Measurements from ENCODE around the gene CHST3. TPM values are rescaled to one million over a fixed set of nuclear protein-coding genes. Genes with fewer than 3 reads are reported as not detected.

The CHST3 gene
- total RNA-seq, 1 experiment from 2014 or later, result 6.1 TPM

DNA sequence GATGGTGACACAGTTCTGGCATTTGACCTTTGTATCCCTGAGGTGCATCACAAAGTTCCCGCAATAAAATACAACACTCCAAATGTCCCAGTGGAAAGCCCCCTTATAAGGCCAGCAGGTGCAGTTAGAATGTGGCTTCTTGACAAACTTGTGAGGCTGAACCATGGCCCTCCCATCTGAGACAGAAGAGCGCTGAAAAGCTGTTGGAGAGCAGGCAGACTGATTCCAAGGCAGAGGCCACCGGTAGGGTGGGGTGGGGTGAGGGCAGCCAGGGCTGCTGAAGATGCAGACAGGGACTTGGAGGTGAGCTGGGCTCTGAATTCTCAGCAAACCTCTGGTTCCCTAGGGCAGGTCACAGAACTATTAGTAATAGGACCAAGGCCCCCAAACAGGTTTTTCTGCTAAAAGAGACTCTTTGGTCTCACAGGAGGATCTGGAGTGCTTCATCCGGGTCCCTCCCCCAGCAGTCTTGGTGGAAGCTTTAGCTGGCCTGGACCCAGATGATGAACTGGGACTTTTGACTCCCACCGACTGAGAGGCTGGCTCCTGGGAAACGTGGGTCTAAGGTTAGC lies 15.6 kb upstream of the CHST3 start:
- H2AFZ ChIP-seq (ENCODE audit: low read length), result no peak overlapping the region
- peaks cover 19% of the 10 kb centered on the region for H3K9me3 ChIP-seq (ENCODE audit: control insufficient read depth, low read depth, low read length)
- H4K20me1 ChIP-seq (ENCODE audit: control insufficient read depth, insufficient read depth, insufficient read length), result no peaks in the 10 kb centered on the region
- H3K36me3 Mint-ChIP-seq (ENCODE audit: insufficient read depth in 1 of 3, low read depth in 3 of 3), result peaks cover 8 to 22% (median 15%) of the 10 kb centered on the region in 3 experiments; a peak in 6 of 7 replicates
- H4K8ac ChIP-seq (replicated peaks; ENCODE audit: insufficient read length, low read depth, low read length), result no peak overlapping the region
- no CpG with 5 or more reads among the region's 6 CpGs for WGBS (ENCODE audit: extremely low coverage, insufficient read length, low lambda C conversion rate)
- H3K4ac ChIP-seq (ENCODE audit: low read depth, low read length), result no peak overlapping the region
- no peak overlapping the region for H4K91ac ChIP-seq (ENCODE audit: insufficient read length, low read depth, low read length)
- no peak overlapping the region for H4K5ac ChIP-seq (ENCODE audit: insufficient read length, low read depth, low read length)
- H3K27ac ChIP-seq (ENCODE audit: insufficient read length, low read depth, low read length), result no peak overlapping the region
- no peak overlapping the region for H2BK15ac ChIP-seq (ENCODE audit: low read depth, low read length)
- H3K14ac ChIP-seq (ENCODE audit: insufficient read depth, low read length), result no peak overlapping the region
- peaks cover 11% of the 10 kb centered on the region for H3K27me3 Mint-ChIP-seq (ENCODE audit: low read depth)
- no peak overlapping the region for H3K4me2 ChIP-seq (ENCODE audit: insufficient read depth, insufficient read length, low read length)
- no peak overlapping the region for H2BK20ac ChIP-seq (ENCODE audit: low read depth, low read length, poor library complexity, severe bottlenecking)
- no peaks in the 10 kb centered on the region for H3K4me1 ChIP-seq (ENCODE audit: insufficient read depth, low read length)
- H2BK120ac ChIP-seq (ENCODE audit: low read depth, low read length, poor library complexity, severe bottlenecking), result no peak overlapping the region
- H3K27me3 ChIP-seq (ENCODE audit: insufficient read depth, low read length), result no peaks in the 10 kb centered on the region
- no peak overlapping the region for H2BK5ac ChIP-seq (ENCODE audit: insufficient read length, low read length)
- H3K79me1 ChIP-seq (ENCODE audit: insufficient read depth, low read depth, low read length, poor library complexity, severe bottlenecking), result no peaks in the 10 kb centered on the region
- DNase-seq, result no peak
- no peak overlapping the region for H2AK5ac ChIP-seq (ENCODE audit: insufficient read length, low read length)
- no peak overlapping the region for H3K56ac ChIP-seq (ENCODE audit: insufficient read length, low read depth, low read length)
- H3K18ac ChIP-seq (ENCODE audit: insufficient read length, low read depth, low read length), result no peak overlapping the region
- H3T11ph ChIP-seq (ENCODE audit: low read length), result no peak overlapping the region
- H2BK12ac ChIP-seq (ENCODE audit: insufficient read length, low read depth, low read length), result no peak overlapping the region
- H3K79me2 ChIP-seq (ENCODE audit: insufficient read depth, low read length), result no peaks in the 10 kb centered on the region
- H3K9me3 Mint-ChIP-seq, result peaks cover 30 to 46% of the 10 kb centered on the region in 2 experiments
- TF ChIP-seq, protein P1, sequence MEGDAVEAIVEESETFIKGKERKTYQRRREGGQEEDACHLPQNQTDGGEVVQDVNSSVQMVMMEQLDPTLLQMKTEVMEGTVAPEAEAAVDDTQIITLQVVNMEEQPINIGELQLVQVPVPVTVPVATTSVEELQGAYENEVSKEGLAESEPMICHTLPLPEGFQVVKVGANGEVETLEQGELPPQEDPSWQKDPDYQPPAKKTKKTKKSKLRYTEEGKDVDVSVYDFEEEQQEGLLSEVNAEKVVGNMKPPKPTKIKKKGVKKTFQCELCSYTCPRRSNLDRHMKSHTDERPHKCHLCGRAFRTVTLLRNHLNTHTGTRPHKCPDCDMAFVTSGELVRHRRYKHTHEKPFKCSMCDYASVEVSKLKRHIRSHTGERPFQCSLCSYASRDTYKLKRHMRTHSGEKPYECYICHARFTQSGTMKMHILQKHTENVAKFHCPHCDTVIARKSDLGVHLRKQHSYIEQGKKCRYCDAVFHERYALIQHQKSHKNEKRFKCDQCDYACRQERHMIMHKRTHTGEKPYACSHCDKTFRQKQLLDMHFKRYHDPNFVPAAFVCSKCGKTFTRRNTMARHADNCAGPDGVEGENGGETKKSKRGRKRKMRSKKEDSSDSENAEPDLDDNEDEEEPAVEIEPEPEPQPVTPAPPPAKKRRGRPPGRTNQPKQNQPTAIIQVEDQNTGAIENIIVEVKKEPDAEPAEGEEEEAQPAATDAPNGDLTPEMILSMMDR (conservative IDR thresholded peaks at IDR 0.05), result no peak
- no peak overlapping the region for H3K27ac Mint-ChIP-seq
- H3K23ac ChIP-seq (ENCODE audit: insufficient read length, low read depth, low read length), result no peak overlapping the region
- no peak overlapping the region for H3K9ac ChIP-seq (ENCODE audit: extremely low read depth, insufficient read length, low read length)
- H3K4me3 Mint-ChIP-seq, result no peak overlapping the region
- H3K4me1 Mint-ChIP-seq, result no peaks in the 10 kb centered on the region
- no peaks in the 10 kb centered on the region for H3K23me2 ChIP-seq (ENCODE audit: insufficient read length, low read depth, low read length, poor library complexity, severe bottlenecking)

Data from H9 (cell line).